Measurements from ENCODE around the gene TTC7B.
A peak's percentile ranks its signal among the peaks of the same experiment; 100 is the strongest.

The TTC7B gene

GRCh38 chr14:90750701-90751100 is 65.5 kb downstream of the TTC7B start:
- no peak for DNase-seq
- Mint-ChIP-seq H3K4me1 (no peaks in the 10 kb centered on the region), H3K27me3 (ENCODE audit: low read depth, poor library complexity) (peaks cover 5% of the 10 kb centered on the region), H3K27ac (no peak overlapping the region), H3K4me3 (no peak overlapping the region), H3K9me3 (peaks cover 29% of the 10 kb centered on the region), H3K36me3 (ENCODE audit: low read depth) (peaks cover 25% of the 10 kb centered on the region)
- no peak for TF ChIP-seq CTCF (IDR thresholded peaks at IDR 0.05)

GRCh38 chr14:90750191-90750590 is 66.0 kb downstream of the TTC7B start:
- TF ChIP-seq CTCF (IDR thresholded peaks at IDR 0.05) = no peak
- H3K27me3 Mint-ChIP-seq (ENCODE audit: low read depth, poor library complexity) = peaks cover 3% of the 10 kb centered on the region
- H3K4me1 Mint-ChIP-seq = no peaks in the 10 kb centered on the region
- no peak overlapping the region for H3K27ac Mint-ChIP-seq
- H3K36me3 Mint-ChIP-seq (ENCODE audit: low read depth) = peaks cover 25% of the 10 kb centered on the region
- DNase-seq = no peak
- H3K4me3 Mint-ChIP-seq = no peak overlapping the region
- H3K9me3 Mint-ChIP-seq = peaks cover 29% of the 10 kb centered on the region

- no peak for DNase-seq
- no peak for TF ChIP-seq CTCF (IDR thresholded peaks at IDR 0.05)
- H3K27me3 Mint-ChIP-seq (ENCODE audit: low read depth, poor library complexity) = peaks cover 7% of the 10 kb centered on the region
- peaks cover 29% of the 10 kb centered on the region for H3K9me3 Mint-ChIP-seq
- no peak overlapping the region for H3K27ac Mint-ChIP-seq
- H3K4me1 Mint-ChIP-seq = no peaks in the 10 kb centered on the region
- H3K36me3 Mint-ChIP-seq (ENCODE audit: low read depth) = peaks cover 34% of the 10 kb centered on the region
- H3K4me3 Mint-ChIP-seq = no peak overlapping the region
Measured at GRCh38 chr14:90747909-90748308, 68.3 kb downstream of the TTC7B start.

- DNase-seq = no peak
- H3K27ac Mint-ChIP-seq = no peak overlapping the region
- no peaks in the 10 kb centered on the region for H3K4me1 Mint-ChIP-seq
Measured at GRCh38 chr14:90743826-90744225, 72.4 kb downstream of the TTC7B start.

GRCh38 chr14:90743425-90743824 is 72.8 kb downstream of the TTC7B start:
- Mint-ChIP-seq H3K4me1 (no peaks in the 10 kb centered on the region), H3K4me3 (no peak overlapping the region), H3K36me3 (ENCODE audit: low read depth) (peaks cover 23% of the 10 kb centered on the region), H3K27ac (no peak overlapping the region), H3K27me3 (ENCODE audit: low read depth, poor library complexity) (peaks cover 7% of the 10 kb centered on the region), H3K9me3 (peaks cover 10% of the 10 kb centered on the region)
- no peak for DNase-seq
- TF ChIP-seq CTCF (IDR thresholded peaks at IDR 0.05) = no peak

More at GRCh38 chr14:90743826-90744225, 72.4 kb downstream of the TTC7B start:
- Mint-ChIP-seq H3K36me3 (ENCODE audit: low read depth) (peaks cover 27% of the 10 kb centered on the region), H3K4me3 (no peak overlapping the region), H3K9me3 (peaks cover 14% of the 10 kb centered on the region), H3K27me3 (ENCODE audit: low read depth, poor library complexity) (peaks cover 7% of the 10 kb centered on the region)
- TF ChIP-seq CTCF (IDR thresholded peaks at IDR 0.05) = no peak

- H3K9me3 Mint-ChIP-seq = peaks cover 3% of the 10 kb centered on the region
- DNase-seq = no peak
- peak overlapping the region; percentile 17 for H3K27ac Mint-ChIP-seq
- H3K27me3 Mint-ChIP-seq (ENCODE audit: low read depth, poor library complexity) = peaks cover 4% of the 10 kb centered on the region
- TF ChIP-seq CTCF (IDR thresholded peaks at IDR 0.05) = no peak
- H3K36me3 Mint-ChIP-seq (ENCODE audit: low read depth) = peaks cover 20% of the 10 kb centered on the region
- H3K4me1 Mint-ChIP-seq = no peaks in the 10 kb centered on the region
- H3K4me3 Mint-ChIP-seq = no peak overlapping the region
Measured at GRCh38 chr14:90742729-90743128, 73.5 kb downstream of the TTC7B start.
